Osteoblast (primary cell): ENCODE results near the gene DUSP3. TPM values are rescaled to one million over a fixed set of nuclear protein-coding genes. Genes with fewer than 3 reads are reported as not detected.
A peak's percentile ranks its signal among the peaks of the same experiment; 100 is the strongest.

Source experiments
- DNase-seq: peaks from one replicate; pipeline ENCODE4 v3.0.0; 2011; ENCODE audit warnings: low spot score, mixed read lengths; ENCODE audit not compliant: insufficient read length; ENCODE audit errors: missing footprints
- H2AFZ ChIP-seq: 2 replicates; pipeline ENCODE4 v1.6.0; 2011; ENCODE audit warnings: mild to moderate bottlenecking, low read length
- H3K27ac ChIP-seq: 2 replicates; pipeline ENCODE4 v1.5.1; 2011; ENCODE audit warnings: mild to moderate bottlenecking, low read depth, low read length, moderate library complexity
- H3K27me3 ChIP-seq: 2 replicates; pipeline ENCODE4 v1.6.0; 2012; ENCODE audit warnings: mild to moderate bottlenecking, control low read depth, inconsistent platforms, low read length, moderate library complexity; ENCODE audit not compliant: insufficient read depth
- H3K36me3 ChIP-seq: 2 replicates; pipeline ENCODE4 v1.5.1; 2011; ENCODE audit warnings: mild to moderate bottlenecking, low read length, control low read depth, moderate library complexity; ENCODE audit not compliant: insufficient read depth
- H3K4me1 ChIP-seq: 2 replicates; pipeline ENCODE4 v1.5.1; 2011; ENCODE audit warnings: mild to moderate bottlenecking, low read length, control low read depth, moderate library complexity; ENCODE audit not compliant: insufficient read depth
- H3K4me2 ChIP-seq: 2 replicates; pipeline ENCODE4 v1.6.0; 2011; ENCODE audit warnings: mild to moderate bottlenecking, low read length; ENCODE audit not compliant: insufficient read depth
- H3K4me3 ChIP-seq: fragments of 200-600 bp; sonication (generic); 3 replicates; pipeline ENCODE4 v1.5.1; 2012; ENCODE audit warnings: mild to moderate bottlenecking, low read length, inconsistent platforms; ENCODE audit not compliant: insufficient read depth
- H3K79me2 ChIP-seq: 2 replicates; pipeline ENCODE4 v1.6.0; 2012; ENCODE audit warnings: mild to moderate bottlenecking, low read length, control low read depth, inconsistent platforms; ENCODE audit not compliant: insufficient read depth
- H3K9me3 ChIP-seq: 2 replicates; pipeline ENCODE4 v1.5.1; 2011; ENCODE audit warnings: low read depth, low read length, control low read depth
- H4K20me1 ChIP-seq: 2 replicates; pipeline ENCODE4 v1.6.0; 2012; ENCODE audit warnings: mild to moderate bottlenecking, low read length, control low read depth; ENCODE audit not compliant: insufficient read depth
- CTCF ChIP-seq: IDR thresholded peaks from 2 replicates; pipeline ENCODE4 v1.5.1; 2011; ENCODE audit warnings: mild to moderate bottlenecking, low read depth, low read length, moderate library complexity; ENCODE audit errors: extremely low read depth
- total RNA-seq: library from RNA; depleted of rRNA; stranded (reverse); fragments of >200 nt; gene quantifications from 2 replicates; pipeline ENCODE4 v1.2.3, GENCODE V29; 2012

Gene DUSP3
- total RNA-seq, 1 donor: 68.8 TPM

GRCh38 chr17:43818966-43819365, 40.2 kb upstream of the DUSP3 start:
- TF ChIP-seq CTCF: no peak
- Histone ChIP-seq H3K27me3 (no peaks in the 10 kb centered on the region), H3K4me3 (no peak overlapping the region), H3K4me2 (no peak overlapping the region), H3K36me3 (peaks cover 25% of the 10 kb centered on the region), H3K4me1 (peaks cover 9% of the 10 kb centered on the region), H2AFZ (no peak overlapping the region), H3K27ac (no peak overlapping the region), H4K20me1 (no peaks in the 10 kb centered on the region), H3K9me3 (no peaks in the 10 kb centered on the region), H3K79me2 (no peaks in the 10 kb centered on the region)
- DNase-seq: no peak

GRCh38 chr17:43817826-43818225, 39.0 kb upstream of the DUSP3 start:
- Histone ChIP-seq H3K4me2 (no peak overlapping the region), H3K79me2 (no peaks in the 10 kb centered on the region), H3K36me3 (peaks cover 29% of the 10 kb centered on the region), H2AFZ (no peak overlapping the region), H3K4me1 (peaks cover 9% of the 10 kb centered on the region), H3K4me3 (no peak overlapping the region), H4K20me1 (no peaks in the 10 kb centered on the region), H3K9me3 (no peaks in the 10 kb centered on the region), H3K27ac (no peak overlapping the region), H3K27me3 (no peaks in the 10 kb centered on the region)
- TF ChIP-seq CTCF: no peak
- DNase-seq: no peak

GRCh38 chr17:43816336-43817320, 37.9 kb upstream of the DUSP3 start:
- Histone ChIP-seq H2AFZ (no peak overlapping the region), H3K36me3 (peaks cover 36% of the 10 kb centered on the region), H3K79me2 (no peaks in the 10 kb centered on the region), H3K9me3 (no peaks in the 10 kb centered on the region), H3K4me3 (no peak overlapping the region), H3K27ac (no peak overlapping the region), H3K27me3 (no peaks in the 10 kb centered on the region), H3K4me2 (no peak overlapping the region), H4K20me1 (no peaks in the 10 kb centered on the region), H3K4me1 (peaks cover 9% of the 10 kb centered on the region)
- no peak for TF ChIP-seq CTCF
- DNase-seq: no peak

GRCh38 chr17:43814714-43815113, 35.9 kb upstream of the DUSP3 start:
- no peak for TF ChIP-seq CTCF
- Histone ChIP-seq H3K79me2 (no peaks in the 10 kb centered on the region), H4K20me1 (no peaks in the 10 kb centered on the region), H3K27ac (no peak overlapping the region), H2AFZ (no peak overlapping the region), H3K4me2 (no peak overlapping the region), H3K4me1 (peaks cover 9% of the 10 kb centered on the region), H3K9me3 (no peaks in the 10 kb centered on the region), H3K36me3 (peaks cover 40% of the 10 kb centered on the region), H3K4me3 (no peak overlapping the region), H3K27me3 (no peaks in the 10 kb centered on the region)
- DNase-seq: peak; percentile 89
